ENCODE data around the gene IFI27L1. TPM values are rescaled to one million over a fixed set of nuclear protein-coding genes. Genes with fewer than 3 reads are reported as not detected.

Gene IFI27L1
- total and polyA plus RNA-seq, 4 donors: 14.0 to 74.7 (median 69.2) TPM

DNA sequence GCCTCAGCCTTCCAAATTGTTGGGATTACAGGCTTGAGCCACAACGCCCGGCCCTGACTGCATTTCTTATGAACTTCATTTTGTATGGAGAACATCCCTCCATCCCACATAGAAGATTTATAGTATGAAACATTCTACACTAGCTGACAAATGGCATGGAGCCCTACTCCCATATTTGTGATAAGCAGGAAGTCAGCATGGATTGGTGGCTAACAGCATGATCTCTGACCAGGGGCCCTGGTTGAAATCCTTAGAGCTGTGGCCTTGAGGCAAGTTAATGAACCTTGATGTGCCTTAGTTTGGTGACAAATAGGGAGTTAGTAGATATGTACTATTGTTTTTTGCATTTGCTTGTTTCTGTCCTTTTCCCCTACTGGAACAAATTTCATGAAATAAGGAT lies 12.3 kb downstream of the IFI27L1 start:
- WGBS (ENCODE audit: insufficient coverage): no CpG with 5 or more reads among the region's 2 CpGs
- no peaks in the 10 kb centered on the region for H3K9me3 ChIP-seq (ENCODE audit: control insufficient read depth, insufficient read depth, low read length)
- no peaks in the 10 kb centered on the region for H3K4me1 ChIP-seq (ENCODE audit: control insufficient read depth, insufficient read depth, low read length)
- H3K36me3 ChIP-seq (ENCODE audit: control insufficient read depth, insufficient read depth, low read length): peaks cover 8% of the 10 kb centered on the region
- H3K27ac ChIP-seq (ENCODE audit: low read depth, low read length): no peak overlapping the region
- H3K4me3 ChIP-seq (ENCODE audit: low read depth, low read length): no peak overlapping the region
- no peak for DNase-seq (ENCODE audit: low read depth in 4 of 6, low spot score in 6 of 6)
- H3K27me3 ChIP-seq (ENCODE audit: control insufficient read depth, insufficient read depth, low read length): no peaks in the 10 kb centered on the region

- Histone ChIP-seq H3K27ac (ENCODE audit: low read depth, low read length) (no peak overlapping the region), H3K9me3 (ENCODE audit: control insufficient read depth, insufficient read depth, low read length) (no peaks in the 10 kb centered on the region), H3K4me1 (ENCODE audit: control insufficient read depth, insufficient read depth, low read length) (peaks cover 7% of the 10 kb centered on the region), H3K4me3 (ENCODE audit: low read depth, low read length) (no peak overlapping the region), H3K36me3 (ENCODE audit: control insufficient read depth, insufficient read depth, low read length) (peaks cover 30% of the 10 kb centered on the region), H3K27me3 (ENCODE audit: control insufficient read depth, insufficient read depth, low read length) (no peaks in the 10 kb centered on the region)
- 59% methylated on average over 2 of the region's 4 CpGs for WGBS (ENCODE audit: insufficient coverage)
- no peak for DNase-seq (ENCODE audit: low read depth in 4 of 6, low spot score in 6 of 6)
These were observed 16.0 kb downstream of the IFI27L1 start for GRCh38 chr14:94097091-94097490.

GRCh38 chr14:94098326-94098992 lies 17.3 kb downstream of the IFI27L1 start:
- Histone ChIP-seq H3K27me3 (ENCODE audit: control insufficient read depth, insufficient read depth, low read length) (no peaks in the 10 kb centered on the region), H3K4me3 (ENCODE audit: low read depth, low read length) (no peak overlapping the region), H3K9me3 (ENCODE audit: control insufficient read depth, insufficient read depth, low read length) (no peaks in the 10 kb centered on the region), H3K4me1 (ENCODE audit: control insufficient read depth, insufficient read depth, low read length) (peaks cover 21% of the 10 kb centered on the region), H3K27ac (ENCODE audit: low read depth, low read length) (no peak overlapping the region), H3K36me3 (ENCODE audit: control insufficient read depth, insufficient read depth, low read length) (peaks cover 33% of the 10 kb centered on the region)
- no peak for DNase-seq (ENCODE audit: low read depth in 4 of 6, low spot score in 6 of 6)
- WGBS (ENCODE audit: insufficient coverage): 67% methylated on average over 9 of the region's 10 CpGs

DNA sequence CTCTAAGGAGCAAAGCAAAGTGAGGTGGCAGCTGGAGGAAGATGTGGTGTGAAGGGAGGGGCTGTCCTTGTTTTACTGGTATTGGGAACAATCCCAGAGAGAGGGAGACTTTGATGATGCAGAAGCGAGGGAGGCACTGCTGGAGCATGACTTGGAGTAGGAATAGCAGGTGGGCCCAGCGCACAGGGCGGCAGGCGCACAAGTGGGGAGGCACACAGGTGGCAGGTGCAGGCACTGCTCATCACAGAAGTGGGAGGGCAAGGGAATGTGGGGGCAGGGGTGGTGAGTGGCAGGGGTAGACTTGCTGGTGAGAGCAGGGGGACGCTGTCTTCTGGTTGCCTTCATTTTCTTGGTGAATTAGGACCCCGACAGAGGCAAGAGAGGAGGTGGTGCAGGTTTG lies 17.9 kb downstream of the IFI27L1 start:
- 63% methylated on average over 6 of the region's 6 CpGs for WGBS (ENCODE audit: insufficient coverage)

GRCh38 chr14:94100847-94101246 lies 19.7 kb downstream of the IFI27L1 start:
- Histone ChIP-seq H3K27ac (ENCODE audit: low read depth, low read length) (no peak overlapping the region), H3K9me3 (ENCODE audit: control insufficient read depth, insufficient read depth, low read length) (no peaks in the 10 kb centered on the region)
- WGBS (ENCODE audit: insufficient coverage): 53% methylated on average over 3 of the region's 4 CpGs

More for the DNA sequence above, 17.9 kb downstream of the IFI27L1 start:
- Histone ChIP-seq H3K27me3 (ENCODE audit: control insufficient read depth, insufficient read depth, low read length) (no peaks in the 10 kb centered on the region), H3K36me3 (ENCODE audit: control insufficient read depth, insufficient read depth, low read length) (peaks cover 33% of the 10 kb centered on the region), H3K9me3 (ENCODE audit: control insufficient read depth, insufficient read depth, low read length) (no peaks in the 10 kb centered on the region), H3K4me1 (ENCODE audit: control insufficient read depth, insufficient read depth, low read length) (peaks cover 26% of the 10 kb centered on the region), H3K4me3 (ENCODE audit: low read depth, low read length) (no peak overlapping the region), H3K27ac (ENCODE audit: low read depth, low read length) (no peak overlapping the region)
- no peak for DNase-seq (ENCODE audit: low read depth in 4 of 6, low spot score in 6 of 6)

GRCh38 chr14:94101748-94102147 lies 20.6 kb downstream of the IFI27L1 start:
- Histone ChIP-seq H3K27me3 (ENCODE audit: control insufficient read depth, insufficient read depth, low read length) (no peaks in the 10 kb centered on the region), H3K36me3 (ENCODE audit: control insufficient read depth, insufficient read depth, low read length) (peaks cover 33% of the 10 kb centered on the region), H3K4me3 (ENCODE audit: low read depth, low read length) (no peak overlapping the region), H3K4me1 (ENCODE audit: control insufficient read depth, insufficient read depth, low read length) (peaks cover 30% of the 10 kb centered on the region), H3K9me3 (ENCODE audit: control insufficient read depth, insufficient read depth, low read length) (no peaks in the 10 kb centered on the region), H3K27ac (ENCODE audit: low read depth, low read length) (no peak overlapping the region)
- 65% methylated on average over 7 of the region's 10 CpGs for WGBS (ENCODE audit: insufficient coverage)
- no peak for DNase-seq (ENCODE audit: low read depth in 4 of 6, low spot score in 6 of 6)

More at GRCh38 chr14:94100847-94101246, 19.7 kb downstream of the IFI27L1 start:
- no peaks in the 10 kb centered on the region for H3K27me3 ChIP-seq (ENCODE audit: control insufficient read depth, insufficient read depth, low read length)
- no peak overlapping the region for H3K4me3 ChIP-seq (ENCODE audit: low read depth, low read length)
- DNase-seq (ENCODE audit: low read depth in 4 of 6, low spot score in 6 of 6): no peak
- peaks cover 30% of the 10 kb centered on the region for H3K4me1 ChIP-seq (ENCODE audit: control insufficient read depth, insufficient read depth, low read length)
- H3K36me3 ChIP-seq (ENCODE audit: control insufficient read depth, insufficient read depth, low read length): peaks cover 33% of the 10 kb centered on the region

- no peak for DNase-seq (ENCODE audit: low read depth in 4 of 6, low spot score in 6 of 6)
- 78% methylated on average over 8 of the region's 8 CpGs for WGBS (ENCODE audit: insufficient coverage)
- no peaks in the 10 kb centered on the region for H3K9me3 ChIP-seq (ENCODE audit: control insufficient read depth, insufficient read depth, low read length)
- H3K27me3 ChIP-seq (ENCODE audit: control insufficient read depth, insufficient read depth, low read length): no peaks in the 10 kb centered on the region
- H3K4me3 ChIP-seq (ENCODE audit: low read depth, low read length): no peak overlapping the region
- H3K27ac ChIP-seq (ENCODE audit: low read depth, low read length): peak overlapping the region; percentile 71
- H3K36me3 ChIP-seq (ENCODE audit: control insufficient read depth, insufficient read depth, low read length): peaks cover 28% of the 10 kb centered on the region
- peaks cover 30% of the 10 kb centered on the region for H3K4me1 ChIP-seq (ENCODE audit: control insufficient read depth, insufficient read depth, low read length)
These were observed 21.8 kb downstream of the IFI27L1 start for GRCh38 chr14:94102768-94103482.

DNA sequence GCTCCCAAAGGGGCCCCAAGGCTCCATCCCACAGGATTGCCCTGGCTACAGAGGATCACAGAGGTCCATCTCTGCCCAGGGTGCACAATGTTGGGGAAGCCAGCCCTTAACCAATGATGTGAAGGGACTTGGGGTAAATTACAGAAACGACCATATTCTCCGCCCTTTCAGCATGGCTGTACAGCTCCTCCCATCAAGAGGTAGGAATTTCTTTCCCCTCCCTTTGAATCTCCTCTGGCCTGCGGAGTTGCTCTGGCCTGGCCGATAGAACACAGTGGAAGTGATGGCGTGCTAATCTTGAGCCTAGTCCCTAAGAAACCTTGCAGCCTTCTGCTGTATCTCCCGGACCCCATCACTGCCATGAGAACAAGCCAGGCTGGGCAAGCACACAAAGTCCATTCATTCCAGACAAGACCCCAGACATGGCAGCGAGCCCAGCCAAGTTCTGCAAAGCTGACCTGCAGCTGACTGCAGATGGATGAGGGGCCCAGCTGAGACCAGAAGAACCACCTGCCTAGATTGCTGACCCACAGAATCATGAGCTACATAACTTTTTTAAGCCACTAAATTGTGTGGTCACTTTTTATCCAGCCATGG lies 22.5 kb downstream of the IFI27L1 start:
- peak overlapping the region; percentile 71 for H3K27ac ChIP-seq (ENCODE audit: low read depth, low read length)
- H3K4me1 ChIP-seq (ENCODE audit: control insufficient read depth, insufficient read depth, low read length): peaks cover 30% of the 10 kb centered on the region
- DNase-seq (ENCODE audit: low read depth in 4 of 6, low spot score in 6 of 6): peak in 4 of 6 donors; percentile 68 to 88 (median 78)
- 56% methylated on average over 4 of the region's 7 CpGs for WGBS (ENCODE audit: insufficient coverage)
- H3K9me3 ChIP-seq (ENCODE audit: control insufficient read depth, insufficient read depth, low read length): no peaks in the 10 kb centered on the region
- H3K36me3 ChIP-seq (ENCODE audit: control insufficient read depth, insufficient read depth, low read length): peaks cover 23% of the 10 kb centered on the region
- no peak overlapping the region for H3K4me3 ChIP-seq (ENCODE audit: low read depth, low read length)
- H3K27me3 ChIP-seq (ENCODE audit: control insufficient read depth, insufficient read depth, low read length): no peaks in the 10 kb centered on the region

DNA sequence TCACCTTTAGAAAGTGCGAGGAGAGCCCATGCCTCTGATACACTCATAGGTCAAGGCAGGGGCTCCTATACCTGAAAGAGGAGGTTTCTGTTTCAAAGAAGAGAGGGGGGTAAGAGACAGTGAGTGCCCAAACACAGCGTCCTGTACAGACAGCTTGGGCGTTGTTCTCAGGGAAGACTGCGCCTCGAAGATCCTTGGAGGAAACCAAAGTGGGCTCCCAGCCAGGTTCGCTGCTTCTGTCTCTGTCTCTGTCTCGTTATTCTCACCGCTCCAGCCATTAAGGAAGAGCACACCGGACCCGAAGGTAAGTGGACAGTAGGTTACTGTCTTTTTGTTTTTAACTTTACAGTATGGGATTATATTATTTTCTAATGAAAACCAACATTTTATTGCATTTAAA lies 23.6 kb downstream of the IFI27L1 start:
- H3K27ac ChIP-seq (ENCODE audit: low read depth, low read length): no peak overlapping the region
- H3K27me3 ChIP-seq (ENCODE audit: control insufficient read depth, insufficient read depth, low read length): no peaks in the 10 kb centered on the region
- peaks cover 18% of the 10 kb centered on the region for H3K36me3 ChIP-seq (ENCODE audit: control insufficient read depth, insufficient read depth, low read length)
- H3K4me1 ChIP-seq (ENCODE audit: control insufficient read depth, insufficient read depth, low read length): peaks cover 34% of the 10 kb centered on the region
- H3K4me3 ChIP-seq (ENCODE audit: low read depth, low read length): no peak overlapping the region
- H3K9me3 ChIP-seq (ENCODE audit: control insufficient read depth, insufficient read depth, low read length): no peaks in the 10 kb centered on the region
- no peak for DNase-seq (ENCODE audit: low read depth in 4 of 6, low spot score in 6 of 6)
- 58% methylated on average over 4 of the region's 10 CpGs for WGBS (ENCODE audit: insufficient coverage)

All from spinal cord (tissue), 10 donors.